Left ventricle myocardium inferior (tissue), 1 donor: Measurements from ENCODE around the gene LCAT. TPM values are rescaled to one million over a fixed set of nuclear protein-coding genes. Genes with fewer than 3 reads are reported as not detected.

ENCODE experiments used
- DNase-seq: peaks from one replicate; pipeline ENCODE4 v3.0.0-alpha.2; 2020
- H3K27ac ChIP-seq: fragments of 200-600 bp; replicated peaks from 2 replicates; pipeline ENCODE4 v1.8.0; 2021
- H3K27me3 ChIP-seq: fragments of 200-600 bp; 2 replicates; pipeline ENCODE4 v1.8.0; 2021; ENCODE audit warnings: low read depth
- H3K36me3 ChIP-seq: fragments of 200-600 bp; 2 replicates; pipeline ENCODE4 v1.8.0; 2021
- H3K4me1 ChIP-seq: fragments of 200-600 bp; 2 replicates; pipeline ENCODE4 v1.8.0; 2021
- H3K4me3 ChIP-seq: fragments of 200-600 bp; 2 replicates; pipeline ENCODE4 v1.8.0; 2021; ENCODE audit warnings: mild to moderate bottlenecking, moderate library complexity
- H3K9me3 ChIP-seq: fragments of 200-600 bp; replicated peaks from 2 replicates; pipeline ENCODE4 v1.8.0; 2021
- intact Hi-C: fragments of 100-400 bp; cut with micrococcal nuclease; formaldehyde crosslinking; loops from one replicate; pipeline ENCODE4 v1.11.0; 2022
- total RNA-seq: library from RNA; stranded (reverse); fragmentation: NEBNext Ultra II Directional; extraction: Animal tissue kit (Norgen Biotek cat#: 25700); gene quantifications from one replicate; pipeline ENCODE4 v1.2.1, GENCODE V29; 2021
- TF ChIP-seq, protein P1 (sequence below): fragments of 200-600 bp; IDR thresholded peaks from 2 replicates; pipeline ENCODE4 v1.8.0; 2021; ENCODE audit warnings: antibody characterized with exemption, mild to moderate bottlenecking, borderline replicate concordance
- donor health status: DM: no; HTN: yes; CAD: no; lungs with severe emphysema.

The LCAT gene
- total RNA-seq, 1 donor from 2014 or later: 23.2 TPM

DNA sequence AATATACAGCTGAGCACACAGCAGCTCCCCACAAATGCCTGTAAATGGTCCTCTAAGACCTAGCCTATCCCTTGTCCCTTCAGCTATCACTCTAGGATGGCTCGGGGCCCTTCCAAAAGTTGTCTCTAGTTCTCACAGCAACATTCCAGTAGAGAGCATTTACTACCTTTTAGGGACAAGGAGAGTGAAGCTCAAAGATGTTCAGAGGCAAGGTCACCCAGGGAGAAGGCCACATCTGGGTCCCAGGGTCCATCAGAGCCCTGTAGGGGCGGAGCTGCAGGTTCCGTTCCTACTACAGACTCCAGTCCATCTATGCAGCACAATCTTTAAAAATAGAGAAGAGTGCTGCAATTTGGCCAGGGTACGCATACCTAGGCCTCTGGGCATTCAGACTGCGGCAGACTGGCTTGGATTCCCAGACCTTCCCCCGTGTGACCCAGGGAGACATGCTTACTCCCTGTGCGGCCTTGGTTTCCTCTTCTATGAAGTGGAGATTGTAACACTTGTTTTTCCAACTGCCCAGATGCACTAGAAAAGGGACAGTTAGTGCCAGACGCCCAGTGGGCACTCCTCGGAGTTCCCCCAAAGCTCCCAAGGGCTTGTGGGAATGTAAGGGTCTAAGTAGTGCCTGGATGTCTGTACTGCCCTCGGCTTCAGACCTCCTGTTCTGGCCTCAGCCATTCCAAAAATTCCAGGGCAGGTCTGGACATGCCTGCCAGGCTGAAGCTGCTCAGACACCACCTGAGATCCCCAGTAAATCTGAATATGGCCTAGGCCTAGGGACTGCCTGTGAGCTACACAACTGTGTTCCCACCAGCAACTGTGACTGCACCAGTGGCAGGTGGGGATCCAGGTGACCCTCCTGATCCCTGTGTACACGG is 22.0 kb upstream of the LCAT start:
- intact Hi-C loops: no loop called here
- Histone ChIP-seq H3K36me3 (peaks cover 25% of the 10 kb centered on the region), H3K27ac (peak overlapping the region; percentile 100), H3K4me3 (peak overlapping the region; percentile 96), H3K9me3 (no peaks in the 10 kb centered on the region), H3K27me3 (no peaks in the 10 kb centered on the region), H3K4me1 (peaks cover 86% of the 10 kb centered on the region)
- no peak for DNase-seq
- TF ChIP-seq, protein P1, sequence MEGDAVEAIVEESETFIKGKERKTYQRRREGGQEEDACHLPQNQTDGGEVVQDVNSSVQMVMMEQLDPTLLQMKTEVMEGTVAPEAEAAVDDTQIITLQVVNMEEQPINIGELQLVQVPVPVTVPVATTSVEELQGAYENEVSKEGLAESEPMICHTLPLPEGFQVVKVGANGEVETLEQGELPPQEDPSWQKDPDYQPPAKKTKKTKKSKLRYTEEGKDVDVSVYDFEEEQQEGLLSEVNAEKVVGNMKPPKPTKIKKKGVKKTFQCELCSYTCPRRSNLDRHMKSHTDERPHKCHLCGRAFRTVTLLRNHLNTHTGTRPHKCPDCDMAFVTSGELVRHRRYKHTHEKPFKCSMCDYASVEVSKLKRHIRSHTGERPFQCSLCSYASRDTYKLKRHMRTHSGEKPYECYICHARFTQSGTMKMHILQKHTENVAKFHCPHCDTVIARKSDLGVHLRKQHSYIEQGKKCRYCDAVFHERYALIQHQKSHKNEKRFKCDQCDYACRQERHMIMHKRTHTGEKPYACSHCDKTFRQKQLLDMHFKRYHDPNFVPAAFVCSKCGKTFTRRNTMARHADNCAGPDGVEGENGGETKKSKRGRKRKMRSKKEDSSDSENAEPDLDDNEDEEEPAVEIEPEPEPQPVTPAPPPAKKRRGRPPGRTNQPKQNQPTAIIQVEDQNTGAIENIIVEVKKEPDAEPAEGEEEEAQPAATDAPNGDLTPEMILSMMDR: no peak

DNA sequence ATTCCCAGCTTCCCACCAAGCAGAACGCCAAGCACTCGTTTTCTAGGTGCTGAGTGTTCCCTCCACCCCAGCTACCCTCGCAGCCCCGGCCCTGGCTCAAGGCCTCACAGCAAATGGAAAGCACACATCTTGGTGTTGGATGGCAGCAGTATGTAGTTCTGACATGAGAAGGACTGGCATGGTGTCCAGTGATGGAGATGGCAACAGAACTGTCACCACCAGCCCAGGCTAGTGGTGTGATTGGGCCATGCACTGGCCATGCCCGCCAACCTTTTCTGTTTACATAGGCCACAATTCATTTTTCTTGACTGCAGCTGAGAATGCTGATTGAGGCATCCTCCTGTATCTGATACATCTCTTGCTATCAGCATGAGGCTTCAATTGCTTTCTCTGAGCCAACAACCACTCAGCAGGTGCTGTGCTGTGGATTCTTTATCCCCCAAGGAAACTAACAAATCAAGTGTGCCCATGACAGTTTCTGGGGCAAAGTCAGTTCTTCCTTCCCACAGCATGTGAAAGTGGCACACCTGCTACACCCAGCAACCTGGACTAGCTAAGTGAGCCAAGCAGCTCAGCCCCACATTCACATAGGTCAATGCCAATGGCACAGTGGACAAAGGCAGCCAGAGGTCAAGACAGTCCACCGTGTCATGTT is 20.7 kb upstream of the LCAT start:
- TF ChIP-seq, protein P1: no peak
- no peaks in the 10 kb centered on the region for H3K27me3 ChIP-seq
- H3K36me3 ChIP-seq: peaks cover 36% of the 10 kb centered on the region
- peaks cover 98% of the 10 kb centered on the region for H3K4me1 ChIP-seq
- H3K27ac ChIP-seq: peak overlapping the region; percentile 100
- no peak for DNase-seq
- intact Hi-C loops: no loop called here
- H3K4me3 ChIP-seq: peak overlapping the region; percentile 96
- no peaks in the 10 kb centered on the region for H3K9me3 ChIP-seq

DNA sequence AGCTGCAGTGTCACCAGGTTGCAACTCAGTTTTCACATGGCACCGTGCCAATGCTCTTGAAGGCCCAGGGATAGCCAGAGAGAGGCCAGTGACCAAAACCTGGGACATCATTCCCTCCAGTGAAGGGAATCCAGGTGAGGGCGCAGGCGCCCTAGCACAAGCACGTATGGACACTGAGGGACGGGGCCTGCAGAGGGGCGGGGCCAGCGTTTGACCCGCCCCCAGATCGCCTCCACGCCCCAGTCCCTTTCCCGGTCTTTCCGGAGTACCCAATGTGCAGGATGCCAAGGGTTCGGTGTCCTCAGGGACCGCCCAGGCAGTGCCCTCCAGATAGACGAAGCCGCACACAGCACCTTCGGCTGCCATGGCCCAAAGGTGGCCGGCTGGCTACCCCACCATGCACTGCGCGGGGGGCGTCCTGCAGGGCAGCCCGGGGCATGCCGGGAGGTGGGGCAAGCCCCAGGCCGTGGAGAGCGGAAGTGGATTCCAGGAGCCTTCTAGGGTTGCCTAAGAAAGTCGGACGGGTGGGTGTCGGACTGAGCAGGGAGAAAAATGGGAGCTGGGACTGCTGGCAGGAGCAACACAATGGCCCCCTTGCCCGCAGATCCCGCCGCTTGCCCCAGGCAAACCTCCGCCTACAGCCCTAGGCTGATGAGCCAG is 19.9 kb upstream of the LCAT start:
- Histone ChIP-seq H3K9me3 (no peaks in the 10 kb centered on the region), H3K4me1 (peaks cover 98% of the 10 kb centered on the region), H3K27ac (peak overlapping the region; percentile 100), H3K36me3 (peaks cover 41% of the 10 kb centered on the region), H3K27me3 (no peaks in the 10 kb centered on the region), H3K4me3 (peak overlapping the region; percentile 96)
- TF ChIP-seq, protein P1: no peak
- DNase-seq: no peak
- intact Hi-C loops: no loop called here

DNA sequence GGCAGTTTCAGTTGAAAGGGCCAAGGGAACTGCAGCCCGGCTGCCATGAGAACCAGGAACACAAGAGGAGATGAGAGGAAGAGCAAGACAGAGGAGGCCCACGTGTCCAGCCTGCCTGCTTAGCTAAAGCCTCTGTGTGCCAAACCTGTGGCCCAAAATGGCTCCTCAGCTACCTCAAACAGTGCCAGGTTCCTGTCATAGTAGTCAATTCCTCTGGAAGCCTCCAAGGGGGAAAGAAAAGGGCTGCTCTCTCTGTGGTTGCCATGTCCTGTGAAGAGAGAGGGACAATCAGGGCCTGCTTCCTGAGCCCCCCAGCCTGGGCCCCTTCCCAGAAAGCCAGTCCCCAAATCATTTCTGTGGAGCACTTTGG is 19.4 kb upstream of the LCAT start:
- Histone ChIP-seq H3K36me3 (peaks cover 46% of the 10 kb centered on the region), H3K4me1 (peaks cover 100% of the 10 kb centered on the region), H3K4me3 (peak overlapping the region; percentile 96), H3K27me3 (no peaks in the 10 kb centered on the region), H3K27ac (peak overlapping the region; percentile 100), H3K9me3 (no peaks in the 10 kb centered on the region)
- TF ChIP-seq, protein P1: no peak
- intact Hi-C loops: no loop called here
- no peak for DNase-seq

DNA sequence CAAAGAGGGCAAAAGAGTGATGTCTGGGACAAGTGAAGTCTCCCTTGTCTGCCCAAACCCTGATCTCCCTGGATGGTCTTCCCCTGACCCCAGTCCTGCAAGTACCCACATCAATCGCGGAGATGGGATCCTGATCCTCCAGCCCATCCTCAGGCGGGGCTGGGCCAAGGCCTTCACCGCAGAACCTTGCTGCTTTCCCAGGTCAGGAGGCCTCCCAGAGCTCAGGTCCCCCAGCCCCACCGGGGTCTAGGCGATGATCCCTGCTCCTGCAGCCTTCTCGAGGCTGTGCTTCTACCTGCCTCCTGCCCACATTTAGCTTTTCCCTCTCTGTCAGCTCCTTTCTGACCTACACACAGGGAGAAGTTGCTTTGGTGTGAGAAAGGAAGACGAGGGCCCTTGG is 18.2 kb upstream of the LCAT start:
- no peak for DNase-seq
- Histone ChIP-seq H3K36me3 (peaks cover 57% of the 10 kb centered on the region), H3K9me3 (no peaks in the 10 kb centered on the region), H3K27me3 (no peaks in the 10 kb centered on the region), H3K4me1 (peaks cover 97% of the 10 kb centered on the region), H3K4me3 (no peak overlapping the region), H3K27ac (peak overlapping the region; percentile 100)
- TF ChIP-seq, protein P1: no peak
- intact Hi-C loops: no loop called here
